ENCODE data around the gene LGALS7.

The LGALS7 gene

GRCh38 chr19:38725469-38726283, 47.6 kb downstream of the LGALS7 start:
- DNase-seq, result no peak

- DNase-seq, result no peak
Measured at GRCh38 chr19:38723990-38724854, 49.1 kb downstream of the LGALS7 start.

DNA sequence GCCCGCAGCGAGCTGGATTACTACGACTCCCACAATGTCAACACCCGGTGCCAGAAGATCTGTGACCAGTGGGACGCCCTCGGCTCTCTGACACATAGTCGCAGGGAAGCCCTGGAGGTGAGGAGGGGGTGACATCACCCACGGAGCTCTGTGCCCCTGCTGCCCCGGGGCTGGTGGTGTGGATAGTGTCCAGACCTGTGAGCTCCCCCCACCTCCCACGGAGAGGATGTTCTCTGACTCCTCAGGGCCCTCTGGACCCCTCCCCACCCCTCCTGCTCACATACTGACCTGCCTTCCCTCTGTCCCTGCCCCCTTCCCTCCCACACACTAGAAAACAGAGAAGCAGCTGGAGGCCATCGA, 49.7 kb downstream of the LGALS7 start:
- no peak for DNase-seq

GRCh38 chr19:38722947-38723605, 50.2 kb downstream of the LGALS7 start:
- DNase-seq, result no peak

DNA sequence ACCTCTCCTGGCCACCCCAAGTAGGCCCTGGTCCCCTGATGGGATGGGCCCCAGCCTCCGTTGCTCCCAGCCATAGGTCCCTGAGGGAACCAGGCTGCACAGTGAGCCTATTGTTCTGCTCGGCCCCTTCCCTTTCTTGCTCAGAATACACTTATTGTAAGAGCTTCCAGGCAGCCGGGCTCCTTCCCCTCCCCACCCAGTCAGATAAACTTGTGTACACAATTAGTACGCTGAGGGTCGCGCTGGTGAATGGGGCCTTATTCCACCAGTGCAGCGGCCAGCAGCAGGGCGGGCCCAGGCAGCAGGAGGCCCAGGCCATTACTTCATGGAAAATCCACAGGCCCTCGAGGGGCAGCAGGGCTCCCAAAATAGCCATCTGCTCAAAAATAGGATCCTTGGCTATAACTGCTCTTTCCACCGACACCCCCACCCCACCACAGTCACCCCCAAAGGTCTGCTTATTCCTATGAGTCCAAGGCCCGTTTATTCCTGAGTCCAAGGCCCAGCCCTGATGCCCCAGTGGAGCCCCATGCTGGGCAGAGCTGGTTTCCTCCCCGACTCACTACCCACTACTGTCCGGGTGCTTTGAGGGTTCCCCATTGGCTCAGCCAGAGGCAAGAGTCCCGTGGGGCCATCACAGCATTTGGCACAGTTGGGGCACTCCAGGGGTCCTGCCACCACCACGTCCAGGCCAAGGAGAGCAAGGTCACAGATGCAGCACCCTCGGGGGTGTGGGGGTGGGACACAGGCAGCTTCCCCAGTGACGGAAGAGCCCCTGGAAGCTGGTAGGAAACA, 51.1 kb downstream of the LGALS7 start:
- no peak for DNase-seq

DNA sequence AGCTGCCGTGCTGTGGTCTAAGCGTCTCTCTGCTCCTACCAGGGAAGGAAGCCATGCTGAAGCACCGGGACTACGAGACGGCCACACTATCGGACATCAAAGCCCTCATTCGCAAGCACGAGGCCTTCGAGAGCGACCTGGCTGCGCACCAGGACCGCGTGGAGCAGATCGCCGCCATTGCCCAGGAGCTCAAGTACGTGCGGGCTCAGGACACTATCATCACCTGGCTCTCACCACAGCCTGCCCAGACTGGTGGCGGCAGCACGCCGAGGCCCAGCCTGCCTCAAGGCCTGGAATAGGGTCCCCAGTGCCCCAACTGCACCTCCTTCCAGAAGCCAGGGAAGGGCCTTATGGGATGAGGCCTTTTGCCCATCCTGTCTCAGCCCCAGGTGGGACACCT, 51.8 kb downstream of the LGALS7 start:
- no peak for DNase-seq

Data from amniotic stem cell (primary cell).